HG03025 (cell line): ENCODE data around the gene SRRM3.
"Not testable (repeated sequence)": the region's sequence is repeated elsewhere in the genome, so short reads cannot be mapped to it uniquely, and the experiment has no call there.

Experiments
- ATAC-seq: cut with Tn5 transposase; IDR thresholded peaks from one replicate; pipeline ENCODE4 v1.9.1; 2021; ENCODE audit warnings: mild to moderate bottlenecking, moderate library complexity; ENCODE audit not compliant: unreplicated experiment, low FRiP score

Gene SRRM3

GRCh38 chr7:76334320-76334967 is 132.7 kb downstream of the SRRM3 start:
- ATAC-seq, result no peak

GRCh38 chr7:76335417-76335816 is 133.7 kb downstream of the SRRM3 start:
- not testable (repeated sequence) for ATAC-seq

- ATAC-seq, result no peak
These were observed 134.4 kb downstream of the SRRM3 start for GRCh38 chr7:76336094-76336493.
